OCI-M2 (cell line): ENCODE results near the gene PIP5K1B.

ENCODE experiments used
- DNase-seq: peaks from one replicate; lab custom pipeline; 2025; ENCODE audit not compliant: unreplicated experiment; lab: John Stamatoyannopoulos, UW

PIP5K1B gene

DNA sequence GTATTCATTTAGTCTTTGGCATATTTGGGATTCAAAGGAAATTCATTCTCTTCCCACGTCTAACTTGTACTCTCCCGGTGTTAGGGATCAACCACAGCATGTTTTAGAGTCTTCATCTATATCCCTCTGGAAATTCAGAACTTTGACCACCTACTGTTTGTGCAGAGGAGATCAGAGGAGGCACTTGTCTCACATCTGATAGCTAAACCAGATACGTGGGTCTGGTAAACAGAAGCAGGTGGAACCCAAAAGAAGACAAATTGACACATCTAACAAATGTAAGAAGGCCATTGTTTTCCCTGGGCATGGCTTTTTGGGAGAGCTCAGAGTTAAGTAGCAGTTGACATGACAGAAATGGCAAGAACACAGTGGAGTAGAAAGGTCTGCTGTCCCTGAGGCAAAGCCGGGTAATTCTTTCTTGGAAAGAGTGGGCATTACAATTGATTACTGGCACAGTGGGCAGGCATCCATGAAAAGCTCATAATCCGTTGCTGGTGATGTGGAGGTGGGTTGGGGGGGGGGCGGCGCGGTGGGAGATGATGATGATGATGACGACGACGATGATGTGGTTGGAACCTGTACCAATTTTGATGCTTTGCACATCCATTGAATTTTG, 27.5 kb downstream of the PIP5K1B start:
- DNase-seq = no peak

DNA sequence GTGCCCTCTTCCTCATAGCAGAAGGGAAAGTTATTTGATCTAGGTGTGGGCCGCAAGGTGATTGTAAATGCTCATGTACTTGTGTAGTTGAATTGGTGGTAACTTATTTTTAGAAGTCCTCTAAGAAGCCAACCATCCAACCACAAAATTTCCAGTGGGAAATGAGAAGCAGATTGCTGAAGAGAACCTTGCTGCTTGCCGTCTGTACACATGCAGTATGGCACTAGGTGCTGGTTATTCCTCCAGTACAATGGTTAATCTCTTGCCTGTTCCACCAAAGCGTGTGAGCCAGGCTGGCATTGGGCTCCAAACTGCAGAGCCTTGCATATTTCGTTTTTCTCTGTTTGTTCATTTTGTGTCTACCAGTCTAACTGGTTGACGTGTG, 28.0 kb downstream of the PIP5K1B start:
- DNase-seq = no peak

DNA sequence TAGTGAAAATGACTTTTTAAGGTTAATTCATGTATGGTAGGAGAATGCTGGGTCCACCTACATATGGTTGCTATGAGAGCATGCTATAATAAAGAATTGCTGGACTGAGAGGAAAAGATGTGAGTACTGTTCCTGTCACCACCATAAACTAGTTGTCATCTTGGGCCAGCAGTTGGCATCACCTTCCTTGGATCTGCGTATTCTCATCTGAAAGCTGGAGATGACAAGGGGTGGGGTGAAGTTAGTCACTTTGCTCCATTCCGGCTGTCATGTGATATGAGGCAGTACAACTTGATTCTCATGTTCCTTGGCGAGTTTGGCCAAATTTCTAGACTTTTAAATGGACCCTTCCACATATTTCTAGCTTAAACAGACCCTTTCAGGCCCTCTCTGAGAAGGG, 33.3 kb downstream of the PIP5K1B start:
- no peak for DNase-seq

DNA sequence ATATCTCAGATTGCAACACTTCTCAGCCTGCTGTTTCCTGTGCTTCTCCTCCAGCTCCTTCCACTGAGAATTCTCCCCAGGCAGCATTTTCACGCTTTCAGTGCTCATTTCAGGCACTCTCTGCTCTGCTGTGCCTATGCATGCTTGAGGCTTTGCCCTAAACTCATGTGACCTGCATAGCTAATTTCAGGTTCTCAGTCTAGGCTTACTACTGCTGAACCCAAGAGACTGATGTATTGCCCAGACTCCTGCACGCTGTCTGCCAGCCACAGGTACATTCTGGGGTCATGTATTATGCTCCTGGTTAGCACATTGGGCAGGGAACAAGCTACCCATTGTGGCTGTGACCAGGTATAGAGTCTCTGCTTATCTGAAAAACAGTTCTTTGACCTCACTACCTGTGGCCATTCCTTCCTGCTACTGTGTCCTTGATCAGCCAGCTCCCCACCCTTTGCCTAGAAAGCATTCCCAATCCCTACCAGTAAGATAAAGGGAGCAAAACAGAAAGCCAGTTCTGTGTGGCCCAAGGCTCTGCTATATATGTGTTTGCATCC, 34.7 kb downstream of the PIP5K1B start:
- no peak for DNase-seq

DNA sequence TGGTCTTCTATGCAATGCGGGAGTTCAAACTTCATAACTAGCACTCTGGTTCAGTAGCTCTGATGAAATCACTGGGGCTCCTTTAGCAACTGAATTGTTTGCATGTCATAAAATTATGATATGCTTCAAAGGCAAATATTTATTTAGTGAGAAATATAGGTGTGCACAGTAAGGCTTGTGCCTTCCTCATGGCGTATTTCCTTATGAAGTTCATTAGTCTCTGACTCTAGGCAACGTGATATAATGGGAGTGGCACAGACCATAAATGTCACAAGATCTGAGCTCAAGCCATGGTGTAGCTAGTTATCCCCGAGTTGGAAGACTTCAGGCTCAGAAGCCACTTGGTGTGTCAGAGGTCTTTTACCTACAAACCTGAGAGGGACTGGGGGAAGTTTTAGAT, 35.5 kb downstream of the PIP5K1B start:
- no peak for DNase-seq

DNA sequence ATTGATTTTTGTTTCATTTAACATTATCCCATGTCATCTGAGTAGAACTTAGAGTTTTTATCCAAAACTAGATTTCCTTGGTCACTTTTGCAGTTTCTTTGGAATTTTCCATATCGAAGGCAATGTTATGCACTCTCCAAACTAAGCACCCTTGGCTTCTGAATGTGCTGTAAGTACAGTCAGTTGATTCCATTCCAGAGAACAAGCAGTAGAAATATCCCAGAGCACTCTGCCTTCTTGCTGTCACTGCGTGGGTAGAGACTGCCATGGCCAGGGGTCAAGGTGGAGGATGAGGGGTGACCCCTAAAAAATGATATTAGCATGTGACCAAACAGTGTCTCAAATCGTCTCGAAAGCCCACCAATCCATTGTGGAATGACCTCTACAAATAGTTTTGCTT, 36.2 kb downstream of the PIP5K1B start:
- no peak for DNase-seq

DNA sequence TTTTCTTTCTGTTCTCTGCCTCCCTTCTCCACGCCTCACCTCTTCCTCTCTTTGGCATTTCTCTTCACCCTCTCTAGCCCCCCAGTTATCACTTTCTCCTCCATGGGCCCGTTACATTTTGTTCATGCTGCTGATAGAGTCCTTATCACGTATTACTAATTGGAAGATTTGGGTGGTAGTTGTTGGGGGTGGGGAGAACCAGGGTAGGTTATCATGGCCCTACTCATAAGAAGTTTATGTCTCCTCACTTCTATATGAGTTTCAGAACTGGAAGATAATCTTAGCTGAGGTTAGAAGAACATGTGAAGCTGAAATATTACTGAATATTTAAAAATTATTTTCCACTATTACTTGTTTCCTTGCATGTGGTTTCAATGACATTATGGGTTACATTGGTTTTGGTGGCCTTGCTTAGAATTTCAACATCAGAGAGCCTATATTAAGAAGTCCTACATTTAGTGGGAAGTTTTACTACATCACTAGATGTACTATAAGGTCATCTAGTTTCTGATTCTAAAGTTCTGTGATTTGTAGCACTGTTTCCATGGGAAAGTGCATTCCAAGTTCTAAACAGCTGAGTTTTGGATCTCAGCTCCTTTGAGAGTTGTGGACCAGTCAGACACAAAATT, 36.8 kb downstream of the PIP5K1B start:
- no peak for DNase-seq

DNA sequence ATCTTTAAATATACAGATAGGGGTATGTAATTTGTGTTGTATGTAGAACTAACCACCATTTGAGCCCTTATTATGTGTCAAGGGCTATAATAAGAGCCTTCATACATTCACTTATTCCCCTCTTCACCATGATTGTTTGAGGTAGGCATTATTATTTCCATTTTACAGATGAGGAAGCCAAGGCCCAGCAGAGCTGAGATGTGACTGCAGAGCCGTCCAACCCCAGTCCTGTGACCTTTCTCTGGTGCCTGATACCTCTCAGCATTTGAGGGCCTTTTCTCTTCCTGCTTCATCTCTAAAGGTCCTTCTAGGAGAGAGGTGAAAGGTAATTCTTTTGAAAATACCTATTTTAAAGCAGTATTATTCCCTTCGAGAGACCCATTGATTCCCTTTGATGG, 37.3 kb downstream of the PIP5K1B start:
- DNase-seq = no peak

DNA sequence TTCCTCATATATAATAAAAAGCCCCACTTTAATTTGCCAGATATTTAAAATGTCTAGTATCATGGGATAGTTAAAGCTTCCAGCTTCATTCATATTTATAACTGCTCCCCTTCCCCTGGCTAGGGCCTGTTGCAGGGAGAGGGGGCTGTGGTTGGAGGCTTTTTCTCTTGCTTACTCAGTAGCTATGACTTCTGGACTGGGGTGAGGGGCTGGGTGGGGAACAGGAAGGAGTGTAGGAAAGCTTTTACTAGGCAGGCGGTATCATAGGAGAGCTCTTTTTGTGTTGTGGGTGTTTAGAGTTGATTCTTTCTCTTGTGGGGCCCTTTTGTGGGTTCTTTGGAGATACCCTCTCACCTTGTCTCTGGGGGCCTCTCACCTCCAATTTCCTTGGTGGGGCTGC, 39.4 kb downstream of the PIP5K1B start:
- no peak for DNase-seq

DNA sequence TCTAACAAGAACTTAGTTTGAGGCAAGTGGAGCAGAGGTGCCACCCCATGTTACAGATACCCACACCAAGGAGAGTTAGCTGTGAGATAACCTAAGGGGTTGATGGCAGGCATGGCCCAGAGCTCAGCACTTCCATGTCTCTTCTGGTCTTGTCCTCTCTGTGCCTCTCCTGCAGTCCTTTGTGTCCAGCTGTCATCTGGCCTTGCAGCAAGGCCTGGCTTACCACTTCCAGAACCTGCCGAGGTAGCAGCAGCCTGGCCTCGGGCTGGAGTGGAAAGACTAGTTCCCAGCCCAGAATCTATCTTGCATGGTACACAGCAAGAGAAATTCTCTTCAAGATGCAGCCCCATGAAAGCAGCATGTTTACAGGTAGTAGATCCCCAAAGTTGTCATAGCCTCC, 41.5 kb downstream of the PIP5K1B start:
- no peak for DNase-seq

DNA sequence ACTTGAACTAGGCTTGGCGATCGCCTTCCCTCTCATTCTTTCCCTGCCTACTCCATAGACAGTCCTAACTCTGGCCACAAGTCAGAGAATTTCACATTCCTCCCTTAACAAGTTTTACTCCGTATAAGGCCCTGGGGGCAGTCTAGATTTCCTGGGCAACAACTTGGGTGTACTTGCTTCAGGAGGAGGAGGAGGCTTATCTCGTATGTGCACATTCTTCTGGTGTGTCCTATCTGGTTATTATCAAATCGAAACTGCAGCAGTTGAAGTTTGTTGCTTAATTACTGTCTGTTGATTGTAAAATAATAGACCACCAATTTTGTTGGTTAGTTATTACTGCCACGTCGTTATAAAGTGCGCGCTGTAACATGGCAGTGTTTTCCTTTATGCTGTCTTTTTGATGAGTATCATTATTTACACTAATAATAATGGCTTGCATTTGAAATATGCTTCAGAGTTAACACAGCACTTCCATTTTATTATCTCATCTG, 42.0 kb downstream of the PIP5K1B start:
- DNase-seq = peak; percentile 76

DNA sequence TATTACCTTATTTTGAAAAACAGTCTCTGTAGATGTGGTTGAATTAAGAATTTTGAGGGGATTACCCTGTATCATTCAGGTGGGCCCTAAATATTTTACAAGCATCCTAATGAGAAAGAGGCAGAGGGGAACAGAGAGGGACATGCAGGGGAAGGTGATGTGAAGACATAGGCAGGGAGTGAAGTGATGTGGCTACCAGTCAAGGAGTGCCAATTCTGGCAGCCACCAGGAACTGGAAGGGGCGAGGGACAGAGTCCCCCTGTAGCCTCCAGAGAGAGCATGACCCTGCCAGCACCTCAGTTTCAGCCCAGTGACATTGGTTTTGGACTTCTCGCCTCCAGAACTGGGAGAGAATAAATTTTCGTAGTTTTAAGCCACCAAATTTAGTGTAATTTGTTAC, 44.1 kb downstream of the PIP5K1B start:
- no peak for DNase-seq

DNA sequence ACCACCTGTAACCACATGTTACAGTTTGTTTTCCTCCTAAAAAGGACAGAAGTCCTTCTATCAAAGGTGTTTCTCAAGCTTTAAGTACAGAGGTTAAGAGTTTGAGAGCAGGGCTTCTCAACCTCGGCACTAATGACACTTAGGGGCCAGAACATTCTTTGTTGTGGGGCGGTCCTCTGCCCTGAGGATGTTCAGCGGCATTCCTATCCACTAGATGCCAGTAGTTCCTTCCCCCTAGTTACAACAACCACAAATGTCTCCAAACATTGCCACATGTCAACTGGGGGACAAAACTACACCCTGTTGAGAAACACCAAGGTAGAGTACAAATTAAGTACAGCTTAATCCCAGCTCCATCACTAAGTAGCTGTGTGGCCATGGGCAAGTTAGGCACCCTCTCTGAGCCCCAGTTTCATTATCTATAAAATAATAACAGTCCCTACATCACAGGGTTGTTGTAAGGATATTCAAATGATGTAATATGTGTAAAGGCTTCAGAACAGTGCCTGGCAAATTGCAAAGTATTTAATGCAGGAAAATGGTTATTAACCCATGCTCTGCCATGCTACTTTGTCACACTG, 44.6 kb downstream of the PIP5K1B start:
- DNase-seq = no peak

DNA sequence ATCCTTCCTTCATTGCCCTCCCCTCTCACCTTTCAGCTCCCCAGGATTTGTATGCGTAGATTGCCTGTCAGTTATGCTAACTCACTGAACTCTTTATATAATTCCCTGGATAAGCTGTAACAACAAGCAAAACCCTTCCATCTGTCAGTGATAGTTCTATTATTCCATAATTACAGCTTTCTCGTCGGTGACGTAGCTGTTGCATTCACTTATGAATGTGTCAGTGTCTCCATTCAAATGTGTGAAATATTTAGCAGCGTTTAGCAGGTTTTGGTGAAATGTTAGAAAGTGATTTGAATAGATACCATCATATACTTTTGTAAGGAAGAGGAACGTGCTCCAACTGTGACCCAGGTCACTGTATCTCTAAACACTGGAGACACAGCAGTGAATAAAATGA, 45.2 kb downstream of the PIP5K1B start:
- DNase-seq = no peak

DNA sequence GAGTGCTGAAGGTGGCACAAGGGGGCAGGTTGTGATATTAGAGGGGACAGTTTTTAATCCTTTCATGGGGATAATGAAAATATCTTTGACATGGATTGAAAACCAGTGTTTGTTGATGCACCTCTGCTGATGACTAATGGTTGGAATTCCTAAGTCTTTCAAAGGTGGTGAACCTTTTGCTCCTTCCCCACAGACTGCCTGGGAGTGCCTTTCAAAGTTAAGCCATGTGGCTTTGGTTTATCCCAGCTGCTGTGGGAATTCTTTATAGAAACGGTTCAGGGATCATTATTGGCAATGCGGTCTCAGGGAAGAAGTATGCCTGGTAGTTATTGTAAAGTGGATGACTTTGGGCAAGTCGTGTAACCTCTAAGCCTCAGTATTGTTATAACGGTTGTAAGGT, 45.7 kb downstream of the PIP5K1B start:
- no peak for DNase-seq

DNA sequence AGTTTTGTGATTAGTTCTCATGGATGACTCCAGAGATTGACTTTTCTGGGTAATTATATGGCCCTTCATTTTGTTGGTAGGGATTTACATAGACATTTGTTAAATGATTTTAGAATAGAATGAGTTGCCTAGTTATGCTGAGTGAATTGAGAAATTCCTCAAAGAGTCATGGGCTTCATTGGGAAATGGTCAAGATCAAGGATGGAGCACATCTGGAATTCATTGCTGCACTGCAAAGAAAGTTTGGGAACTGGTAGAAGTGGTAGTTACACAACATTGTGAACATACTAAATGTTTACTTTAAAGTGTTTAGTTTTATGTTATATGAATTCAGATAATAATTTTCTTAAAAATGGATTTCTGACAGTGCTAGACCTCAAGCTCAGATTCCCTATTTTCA, 46.5 kb downstream of the PIP5K1B start:
- no peak for DNase-seq

DNA sequence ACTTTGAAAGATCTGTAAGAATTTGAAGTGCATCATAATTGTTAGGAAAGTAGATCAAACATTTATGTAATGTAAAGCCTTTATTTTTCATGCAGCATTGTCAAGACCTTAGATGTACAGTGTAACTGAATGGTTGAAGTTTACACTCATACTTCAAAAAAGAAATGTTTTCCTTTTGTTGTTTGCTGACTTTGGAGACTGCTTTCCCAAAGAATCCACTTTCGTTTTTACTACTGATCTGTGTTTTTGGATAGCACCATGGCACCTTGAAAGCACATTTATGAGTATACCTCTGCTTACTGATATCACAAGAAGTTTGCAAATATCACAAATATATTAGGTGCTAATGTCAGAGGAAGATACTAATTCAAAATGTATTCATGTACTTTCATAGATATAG, 50.0 kb downstream of the PIP5K1B start:
- no peak for DNase-seq

DNA sequence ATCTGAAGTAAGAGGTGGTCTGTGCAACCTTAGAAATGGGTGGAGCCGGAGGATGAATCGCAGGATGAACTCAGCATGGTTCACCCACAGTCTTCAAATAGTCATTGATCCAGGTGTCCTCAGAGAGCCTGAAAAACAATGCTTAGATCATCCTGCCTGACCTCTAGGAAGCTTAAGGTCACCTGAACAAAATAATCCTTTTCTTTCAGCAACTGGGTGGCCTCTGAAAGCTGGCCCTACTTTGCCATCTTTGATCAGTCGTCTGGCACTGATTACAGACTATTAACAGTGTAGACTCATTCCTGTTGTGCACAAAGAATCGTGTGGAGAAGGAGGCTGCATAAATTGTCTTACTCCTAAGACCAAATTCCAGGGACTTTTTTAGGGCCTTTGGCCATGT, 50.7 kb downstream of the PIP5K1B start:
- DNase-seq = no peak

DNA sequence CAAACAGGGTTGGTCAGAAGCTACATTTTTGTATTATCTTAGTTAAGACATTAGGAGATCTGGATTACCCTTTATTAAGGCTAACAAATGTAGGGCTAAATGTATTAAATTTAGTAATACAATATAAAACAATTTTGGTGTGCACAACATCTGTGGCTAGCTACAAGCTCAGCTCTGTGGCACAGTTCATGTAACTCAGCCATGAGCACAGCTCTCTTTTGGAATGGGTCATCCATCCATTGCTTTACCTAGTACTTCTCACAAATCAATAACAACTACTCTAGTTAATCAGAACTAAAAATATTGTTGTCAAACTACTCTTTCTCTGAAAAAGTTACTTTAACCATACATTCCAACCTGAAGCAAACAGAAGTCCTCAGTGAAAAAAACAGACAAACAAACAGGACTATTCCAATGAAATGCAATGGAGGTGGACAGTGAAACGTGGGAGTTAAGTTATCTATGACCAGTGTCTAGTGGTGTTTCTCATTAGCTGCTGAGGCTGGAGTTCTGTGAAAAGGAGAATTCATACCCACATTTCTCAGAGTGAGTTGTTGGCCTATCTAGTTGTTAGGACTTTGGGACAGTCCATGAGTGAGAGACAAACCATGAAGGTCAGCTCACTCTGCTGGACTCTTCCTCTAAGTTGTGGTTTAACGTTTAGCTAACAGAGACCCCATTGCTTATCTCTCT, 55.1 kb downstream of the PIP5K1B start:
- no peak for DNase-seq

DNA sequence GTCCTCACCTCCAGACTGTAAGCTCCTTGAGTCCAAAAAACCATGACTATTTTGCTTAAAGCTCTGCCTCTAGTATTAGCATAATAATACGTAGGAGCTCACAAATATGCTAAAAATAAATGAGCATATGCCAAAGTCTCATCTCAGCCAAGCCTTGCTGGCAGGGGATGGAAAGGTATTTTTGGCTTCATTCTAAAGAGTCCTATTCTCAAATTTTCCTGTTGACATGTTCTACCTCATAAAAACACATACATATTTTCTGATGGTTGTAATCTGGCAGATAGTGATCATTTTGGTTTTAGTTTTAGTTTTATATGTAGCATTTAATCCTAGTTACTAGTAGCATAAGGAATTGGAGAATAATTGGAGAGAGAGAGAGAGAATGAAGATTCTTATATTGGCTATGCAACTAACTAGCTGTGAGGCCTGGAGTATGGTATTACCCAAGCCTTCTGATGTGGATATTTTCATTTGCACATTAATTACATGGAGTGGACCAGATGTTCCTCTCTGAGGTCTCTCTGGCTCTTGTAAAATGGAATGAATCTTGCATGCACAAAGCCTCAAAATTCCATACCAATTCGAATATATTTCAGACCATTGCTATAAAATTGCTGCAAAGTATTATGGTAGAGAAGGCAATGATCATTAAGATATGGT, 55.8 kb downstream of the PIP5K1B start:
- no peak for DNase-seq

DNA sequence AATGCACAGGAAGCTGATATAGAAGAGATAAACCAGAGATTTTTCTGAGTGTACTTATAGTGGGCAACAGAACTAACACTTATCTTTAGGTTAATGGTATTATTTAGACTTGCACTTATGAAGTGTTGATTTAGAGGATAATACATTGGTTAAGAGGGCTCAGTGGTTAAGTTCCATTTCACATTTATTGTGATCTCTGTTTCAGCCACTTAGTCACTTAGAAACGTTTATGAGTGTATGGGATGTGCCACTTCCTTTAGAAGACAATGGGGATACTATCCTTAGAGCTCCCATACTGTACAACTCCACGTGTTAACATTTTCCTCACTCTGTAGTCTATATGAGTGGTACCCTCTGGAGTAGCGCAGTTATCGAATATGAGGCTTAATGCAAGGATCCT, 57.5 kb downstream of the PIP5K1B start:
- DNase-seq = no peak
